PFSK-1 (cell line): Measurements from ENCODE around the gene PPM1H.

Experiments
- FOXP2 ChIP-seq: optimal IDR thresholded peaks from 2 replicates; pipeline ENCODE3; 2011; ENCODE audit warnings: borderline replicate concordance, control low read depth, inconsistent platforms; ENCODE audit not compliant: insufficient read depth; ENCODE audit errors: extremely low read length, extremely low read depth
- POLR2AphosphoS5 ChIP-seq: IDR thresholded peaks from 2 replicates; pipeline ENCODE4 v1.6.1; 2012; ENCODE audit warnings: low read depth, mild to moderate bottlenecking, control low read depth, low read length, moderate library complexity
- SIN3A ChIP-seq: IDR thresholded peaks from 2 replicates; pipeline ENCODE4 v1.6.1; 2012; ENCODE audit warnings: mild to moderate bottlenecking, low read length, moderate library complexity, borderline replicate concordance; ENCODE audit not compliant: insufficient read depth
- TAF1 ChIP-seq: IDR thresholded peaks from 2 replicates; pipeline ENCODE4 v1.6.1; 2012; ENCODE audit warnings: low read length, control low read depth, borderline replicate concordance; ENCODE audit not compliant: insufficient read depth
- TF ChIP-seq, protein P1 (sequence below), 2 experiments: IDR thresholded peaks; 2 replicates each; pipeline versions ENCODE4 v1.6.1 to v1.8.0; 2011 to 2012; ENCODE audit warnings: low read depth in 2 of 2, low read length in 2 of 2, control low read depth in 1 of 2, inconsistent platforms in 1 of 2, mild to moderate bottlenecking in 1 of 2, moderate library complexity in 1 of 2; ENCODE audit not compliant: insufficient read depth in 1 of 2

DNA sequence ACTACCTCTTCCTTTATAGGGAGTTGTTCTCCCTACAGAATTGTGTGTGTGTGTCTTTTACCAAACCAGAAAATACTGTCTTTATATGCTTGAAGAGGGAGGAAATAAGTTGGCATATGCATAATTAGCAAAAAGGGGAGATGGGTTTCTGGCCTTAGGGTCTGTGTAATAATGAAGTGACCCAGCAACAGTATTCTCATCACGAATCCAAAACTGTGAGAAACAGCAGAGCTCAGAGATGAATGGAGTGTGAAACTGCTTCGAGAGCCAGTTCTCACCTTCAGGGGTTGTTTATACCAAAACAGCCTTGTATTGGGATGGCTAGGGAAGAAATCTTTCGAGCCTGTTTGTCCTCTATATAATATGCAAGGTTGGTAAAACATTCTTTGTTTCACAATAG is 240.8 kb downstream of the PPM1H start:
- TF ChIP-seq POLR2AphosphoS5 = no peak
- TF ChIP-seq SIN3A = no peak
- TF ChIP-seq, protein P1, sequence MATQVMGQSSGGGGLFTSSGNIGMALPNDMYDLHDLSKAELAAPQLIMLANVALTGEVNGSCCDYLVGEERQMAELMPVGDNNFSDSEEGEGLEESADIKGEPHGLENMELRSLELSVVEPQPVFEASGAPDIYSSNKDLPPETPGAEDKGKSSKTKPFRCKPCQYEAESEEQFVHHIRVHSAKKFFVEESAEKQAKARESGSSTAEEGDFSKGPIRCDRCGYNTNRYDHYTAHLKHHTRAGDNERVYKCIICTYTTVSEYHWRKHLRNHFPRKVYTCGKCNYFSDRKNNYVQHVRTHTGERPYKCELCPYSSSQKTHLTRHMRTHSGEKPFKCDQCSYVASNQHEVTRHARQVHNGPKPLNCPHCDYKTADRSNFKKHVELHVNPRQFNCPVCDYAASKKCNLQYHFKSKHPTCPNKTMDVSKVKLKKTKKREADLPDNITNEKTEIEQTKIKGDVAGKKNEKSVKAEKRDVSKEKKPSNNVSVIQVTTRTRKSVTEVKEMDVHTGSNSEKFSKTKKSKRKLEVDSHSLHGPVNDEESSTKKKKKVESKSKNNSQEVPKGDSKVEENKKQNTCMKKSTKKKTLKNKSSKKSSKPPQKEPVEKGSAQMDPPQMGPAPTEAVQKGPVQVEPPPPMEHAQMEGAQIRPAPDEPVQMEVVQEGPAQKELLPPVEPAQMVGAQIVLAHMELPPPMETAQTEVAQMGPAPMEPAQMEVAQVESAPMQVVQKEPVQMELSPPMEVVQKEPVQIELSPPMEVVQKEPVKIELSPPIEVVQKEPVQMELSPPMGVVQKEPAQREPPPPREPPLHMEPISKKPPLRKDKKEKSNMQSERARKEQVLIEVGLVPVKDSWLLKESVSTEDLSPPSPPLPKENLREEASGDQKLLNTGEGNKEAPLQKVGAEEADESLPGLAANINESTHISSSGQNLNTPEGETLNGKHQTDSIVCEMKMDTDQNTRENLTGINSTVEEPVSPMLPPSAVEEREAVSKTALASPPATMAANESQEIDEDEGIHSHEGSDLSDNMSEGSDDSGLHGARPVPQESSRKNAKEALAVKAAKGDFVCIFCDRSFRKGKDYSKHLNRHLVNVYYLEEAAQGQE (IDR thresholded peaks at IDR 0.05; ENCODE audit: insufficient read depth in 1 of 2, low read depth in 2 of 2, low read length in 2 of 2) = no peak
- TF ChIP-seq TAF1 = no peak
- TF ChIP-seq FOXP2 = no peak
